ENCODE data around the gene DUSP28. TPM values are rescaled to one million over a fixed set of nuclear protein-coding genes. Genes with fewer than 3 reads are reported as not detected.

Gene DUSP28
- total RNA-seq, 1 experiment from 2014 or later: 10.7 TPM

DNA sequence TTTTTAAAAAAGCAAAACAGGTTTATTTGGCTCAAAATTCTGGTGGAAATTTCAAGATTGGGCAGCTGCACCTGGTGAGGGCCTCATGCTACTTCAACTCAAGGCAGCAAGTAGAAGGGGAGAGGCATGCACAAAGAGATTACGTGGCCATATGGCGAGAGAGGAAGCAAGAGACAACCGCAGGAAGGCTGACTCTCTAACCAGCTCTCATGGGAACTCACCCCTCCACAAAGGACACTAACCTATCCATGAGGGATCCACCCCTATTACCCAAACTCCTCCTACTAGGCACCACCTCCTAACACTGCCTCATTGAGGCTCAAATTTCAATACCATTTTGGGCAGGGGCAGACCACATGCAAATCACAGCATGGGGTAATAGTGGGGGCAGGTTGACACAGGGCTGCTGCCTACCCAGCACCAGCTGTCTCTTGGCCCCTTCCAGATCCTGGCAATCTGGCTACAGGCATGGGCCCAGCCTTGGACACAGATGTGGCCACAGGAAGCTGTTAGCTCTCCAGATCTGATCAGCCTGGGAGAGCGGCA is 24.4 kb downstream of the DUSP28 start:
- Histone ChIP-seq H3K36me3 (ENCODE audit: control insufficient read depth, insufficient read depth, low read length) (peaks cover 5% of the 10 kb centered on the region; the same call in 1 of the 2 replicates), H3K27me3 (ENCODE audit: control insufficient read depth, insufficient read depth, low read length) (no peaks in the 10 kb centered on the region), H3K4me3 (ENCODE audit: low read depth in 2 of 2, low read length in 2 of 2) (peak overlapping the region; percentile 98 to 100), H3K9me3 (ENCODE audit: control insufficient read depth, insufficient read depth, low read depth, low read length) (no peaks in the 10 kb centered on the region; the same call in 1 of the 2 replicates), H3K4me1 (ENCODE audit: control insufficient read depth, insufficient read depth, low read length) (peaks cover 40% of the 10 kb centered on the region), H3K27ac (ENCODE audit: low read length) (no peak overlapping the region)
- no peak for DNase-seq (ENCODE audit: low read depth, low spot score)
- BruUV-seq (replicated peaks): no TSS peak
- POLR2A ChIA-PET: no interaction called here
- CTCF ChIA-PET: no interaction called here
- TF ChIP-seq, protein P1, sequence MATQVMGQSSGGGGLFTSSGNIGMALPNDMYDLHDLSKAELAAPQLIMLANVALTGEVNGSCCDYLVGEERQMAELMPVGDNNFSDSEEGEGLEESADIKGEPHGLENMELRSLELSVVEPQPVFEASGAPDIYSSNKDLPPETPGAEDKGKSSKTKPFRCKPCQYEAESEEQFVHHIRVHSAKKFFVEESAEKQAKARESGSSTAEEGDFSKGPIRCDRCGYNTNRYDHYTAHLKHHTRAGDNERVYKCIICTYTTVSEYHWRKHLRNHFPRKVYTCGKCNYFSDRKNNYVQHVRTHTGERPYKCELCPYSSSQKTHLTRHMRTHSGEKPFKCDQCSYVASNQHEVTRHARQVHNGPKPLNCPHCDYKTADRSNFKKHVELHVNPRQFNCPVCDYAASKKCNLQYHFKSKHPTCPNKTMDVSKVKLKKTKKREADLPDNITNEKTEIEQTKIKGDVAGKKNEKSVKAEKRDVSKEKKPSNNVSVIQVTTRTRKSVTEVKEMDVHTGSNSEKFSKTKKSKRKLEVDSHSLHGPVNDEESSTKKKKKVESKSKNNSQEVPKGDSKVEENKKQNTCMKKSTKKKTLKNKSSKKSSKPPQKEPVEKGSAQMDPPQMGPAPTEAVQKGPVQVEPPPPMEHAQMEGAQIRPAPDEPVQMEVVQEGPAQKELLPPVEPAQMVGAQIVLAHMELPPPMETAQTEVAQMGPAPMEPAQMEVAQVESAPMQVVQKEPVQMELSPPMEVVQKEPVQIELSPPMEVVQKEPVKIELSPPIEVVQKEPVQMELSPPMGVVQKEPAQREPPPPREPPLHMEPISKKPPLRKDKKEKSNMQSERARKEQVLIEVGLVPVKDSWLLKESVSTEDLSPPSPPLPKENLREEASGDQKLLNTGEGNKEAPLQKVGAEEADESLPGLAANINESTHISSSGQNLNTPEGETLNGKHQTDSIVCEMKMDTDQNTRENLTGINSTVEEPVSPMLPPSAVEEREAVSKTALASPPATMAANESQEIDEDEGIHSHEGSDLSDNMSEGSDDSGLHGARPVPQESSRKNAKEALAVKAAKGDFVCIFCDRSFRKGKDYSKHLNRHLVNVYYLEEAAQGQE (IDR thresholded peaks at IDR 0.05; ENCODE audit: insufficient read depth in 1 of 2, low read depth in 2 of 2, low read length in 1 of 2): no peak
- TF ChIP-seq SIN3A (IDR thresholded peaks at IDR 0.05; ENCODE audit: borderline replicate concordance, insufficient read depth, low read depth, low read length) (no peak), CTCF (IDR thresholded peaks at IDR 0.05) (no peak), TCF7L2 (IDR thresholded peaks at IDR 0.05; ENCODE audit: low read depth, low read length) (no peak), POLR2AphosphoS5 (IDR thresholded peaks at IDR 0.05; ENCODE audit: low read depth, low read length) (no peak)
- ATAC-seq: no peak
- in situ Hi-C loops (cut with HindIII; ENCODE audit: low pct_unique_long_range_greater_than_20kb, low sequenced_read_pairs): no loop called here
- intact Hi-C loops (cut with micrococcal nuclease; ENCODE audit: unreplicated experiment): no loop called here

GRCh38 chr2:240585101-240585500 is 24.9 kb downstream of the DUSP28 start:
- ATAC-seq (no peak), DNase-seq (ENCODE audit: low read depth, low spot score) (no peak)
- in situ Hi-C loops (cut with HindIII; ENCODE audit: low pct_unique_long_range_greater_than_20kb, low sequenced_read_pairs): no loop called here
- Histone ChIP-seq H3K9me3 (ENCODE audit: control insufficient read depth, insufficient read depth, low read depth, low read length) (no peaks in the 10 kb centered on the region; the same call in 1 of the 2 replicates), H3K36me3 (ENCODE audit: control insufficient read depth, insufficient read depth, low read length) (peaks cover 5% of the 10 kb centered on the region; the same call in 1 of the 2 replicates), H3K4me3 (ENCODE audit: low read depth in 2 of 2, low read length in 2 of 2) (peak overlapping the region; percentile 98 to 100), H3K27ac (ENCODE audit: low read length) (peak overlapping the region; percentile 91), H3K27me3 (ENCODE audit: control insufficient read depth, insufficient read depth, low read length) (no peaks in the 10 kb centered on the region), H3K4me1 (ENCODE audit: control insufficient read depth, insufficient read depth, low read length) (peaks cover 38% of the 10 kb centered on the region)
- TF ChIP-seq POLR2AphosphoS5 (IDR thresholded peaks at IDR 0.05; ENCODE audit: low read depth, low read length) (no peak), CTCF (IDR thresholded peaks at IDR 0.05) (no peak), SIN3A (IDR thresholded peaks at IDR 0.05; ENCODE audit: borderline replicate concordance, insufficient read depth, low read depth, low read length) (no peak), TCF7L2 (IDR thresholded peaks at IDR 0.05; ENCODE audit: low read depth, low read length) (no peak)
- TF ChIP-seq, protein P1 (IDR thresholded peaks at IDR 0.05; ENCODE audit: insufficient read depth in 1 of 2, low read depth in 2 of 2, low read length in 1 of 2): no peak
- ChIA-PET POLR2A (no interaction called here), CTCF (interaction anchor here (0.8 kb wide), 1 partner anchor 19 kb away, joined by 4 read pairs; no protein-coding TSS in a partner anchor)
- intact Hi-C loops (cut with micrococcal nuclease; ENCODE audit: unreplicated experiment): no loop called here
- no TSS peak for BruUV-seq (replicated peaks)

All from Panc1 (cell line).